GM12874 (cell line): ENCODE measurements around the gene PIAS4.

Source experiments
- TF ChIP-seq, protein P1 (sequence below): IDR thresholded peaks from 2 replicates; pipeline ENCODE4 v1.5.1; 2011; ENCODE audit warnings: low read depth, mild to moderate bottlenecking, control low read depth, low read length, moderate library complexity; ENCODE audit not compliant: insufficient read depth

The PIAS4 gene

DNA sequence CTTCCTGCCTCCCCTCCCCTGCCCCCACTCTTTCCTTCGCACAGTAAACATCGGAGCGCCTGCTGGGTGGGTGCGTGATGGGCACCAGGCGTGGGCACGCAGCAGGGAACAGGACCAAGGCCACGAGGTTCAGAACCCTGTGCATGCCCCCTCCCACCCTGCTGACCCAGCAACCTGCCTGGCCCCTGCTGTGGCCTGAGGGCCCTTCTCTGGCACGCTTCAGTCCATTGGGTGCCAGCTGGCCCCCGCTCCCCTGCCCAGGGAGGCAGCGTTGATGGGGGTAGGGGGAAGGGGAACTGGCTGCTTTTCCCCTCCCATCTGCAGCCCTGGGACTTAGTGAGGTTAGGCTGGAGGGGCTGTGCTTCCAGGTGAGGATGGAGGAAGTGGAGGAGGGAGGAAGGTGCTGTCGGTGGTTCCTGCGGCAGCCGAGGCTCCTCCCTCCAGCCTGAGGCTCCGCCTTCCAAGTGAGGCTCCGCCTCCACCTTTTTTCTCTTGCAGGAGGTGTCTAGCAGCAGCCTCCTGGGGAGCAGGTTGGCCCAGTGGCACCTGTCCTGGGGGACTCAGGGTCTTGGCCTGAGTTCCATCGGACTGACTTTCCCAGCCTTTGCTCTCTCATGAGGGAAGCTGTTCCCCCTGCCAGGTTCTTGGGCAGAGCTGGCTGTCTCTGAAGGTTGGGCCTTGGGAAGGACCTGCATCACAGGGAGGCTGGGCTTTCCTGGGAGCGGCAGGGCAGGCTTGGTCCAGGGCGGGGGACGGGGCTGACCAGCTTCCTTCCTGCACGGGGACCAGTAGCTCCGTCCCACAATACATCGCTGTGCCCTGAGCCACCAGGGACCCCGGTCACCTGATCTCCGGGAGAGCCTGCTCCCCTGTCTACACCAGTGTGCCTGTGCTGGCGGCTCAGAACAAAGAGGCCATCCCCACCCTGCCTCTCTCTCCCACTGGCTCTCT is 7.3 kb downstream of the PIAS4 start:
- TF ChIP-seq, protein P1, sequence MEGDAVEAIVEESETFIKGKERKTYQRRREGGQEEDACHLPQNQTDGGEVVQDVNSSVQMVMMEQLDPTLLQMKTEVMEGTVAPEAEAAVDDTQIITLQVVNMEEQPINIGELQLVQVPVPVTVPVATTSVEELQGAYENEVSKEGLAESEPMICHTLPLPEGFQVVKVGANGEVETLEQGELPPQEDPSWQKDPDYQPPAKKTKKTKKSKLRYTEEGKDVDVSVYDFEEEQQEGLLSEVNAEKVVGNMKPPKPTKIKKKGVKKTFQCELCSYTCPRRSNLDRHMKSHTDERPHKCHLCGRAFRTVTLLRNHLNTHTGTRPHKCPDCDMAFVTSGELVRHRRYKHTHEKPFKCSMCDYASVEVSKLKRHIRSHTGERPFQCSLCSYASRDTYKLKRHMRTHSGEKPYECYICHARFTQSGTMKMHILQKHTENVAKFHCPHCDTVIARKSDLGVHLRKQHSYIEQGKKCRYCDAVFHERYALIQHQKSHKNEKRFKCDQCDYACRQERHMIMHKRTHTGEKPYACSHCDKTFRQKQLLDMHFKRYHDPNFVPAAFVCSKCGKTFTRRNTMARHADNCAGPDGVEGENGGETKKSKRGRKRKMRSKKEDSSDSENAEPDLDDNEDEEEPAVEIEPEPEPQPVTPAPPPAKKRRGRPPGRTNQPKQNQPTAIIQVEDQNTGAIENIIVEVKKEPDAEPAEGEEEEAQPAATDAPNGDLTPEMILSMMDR = no peak

DNA sequence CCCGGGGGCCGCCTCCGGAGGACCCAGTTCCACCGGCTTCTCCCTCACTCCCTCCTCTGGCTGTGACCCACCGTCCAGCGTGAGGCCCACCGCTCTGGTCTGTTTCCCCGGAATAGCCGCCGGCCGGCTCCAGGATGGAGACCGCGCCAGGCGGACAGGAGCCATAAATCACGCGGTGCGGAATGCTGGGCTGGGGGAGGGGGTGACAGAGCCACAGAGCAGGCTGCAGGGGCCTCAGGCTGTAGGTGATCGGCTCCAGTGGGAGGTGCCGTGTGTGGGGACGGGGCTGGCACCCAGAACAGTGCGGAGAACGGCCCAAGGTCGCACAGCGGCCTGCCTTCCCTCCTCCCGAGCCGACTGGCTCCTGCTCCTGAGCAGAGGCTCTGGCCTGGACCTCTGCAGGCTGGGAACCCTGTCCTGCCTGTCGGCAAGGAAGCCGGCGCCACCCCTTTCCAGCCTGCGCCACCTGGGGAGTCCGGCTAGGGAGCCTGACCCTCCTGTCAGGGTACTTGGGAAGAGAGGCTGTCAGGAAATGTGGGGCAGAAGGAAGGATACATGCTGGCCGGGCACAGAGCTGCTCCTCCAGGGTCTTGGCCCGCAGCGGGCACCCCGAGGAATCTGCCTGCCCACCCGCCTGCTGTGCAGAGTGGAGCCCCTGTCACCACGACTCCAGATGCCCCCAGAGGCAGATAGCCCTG is 8.3 kb downstream of the PIAS4 start:
- TF ChIP-seq, protein P1 = no peak

DNA sequence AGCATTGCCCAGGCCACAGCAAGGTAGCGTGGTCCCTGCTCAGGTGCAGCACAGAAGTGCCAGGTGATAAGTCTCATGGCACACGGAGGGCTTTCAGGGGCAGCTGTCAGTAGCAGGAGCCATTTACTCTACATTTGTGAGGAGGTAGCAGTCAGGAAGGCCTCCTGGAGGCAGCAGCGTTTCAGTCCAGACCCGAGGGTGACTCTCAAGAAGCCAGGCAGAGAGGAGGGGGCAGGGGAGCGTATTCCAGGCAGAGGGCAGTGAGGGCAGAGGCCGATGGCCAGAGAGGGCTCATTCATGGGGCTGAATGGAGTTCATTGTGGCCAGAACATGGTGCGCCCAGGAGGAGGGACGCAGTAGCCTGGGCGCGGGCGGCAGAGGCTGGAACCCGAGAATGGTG is 8.9 kb downstream of the PIAS4 start:
- TF ChIP-seq, protein P1 = no peak

DNA sequence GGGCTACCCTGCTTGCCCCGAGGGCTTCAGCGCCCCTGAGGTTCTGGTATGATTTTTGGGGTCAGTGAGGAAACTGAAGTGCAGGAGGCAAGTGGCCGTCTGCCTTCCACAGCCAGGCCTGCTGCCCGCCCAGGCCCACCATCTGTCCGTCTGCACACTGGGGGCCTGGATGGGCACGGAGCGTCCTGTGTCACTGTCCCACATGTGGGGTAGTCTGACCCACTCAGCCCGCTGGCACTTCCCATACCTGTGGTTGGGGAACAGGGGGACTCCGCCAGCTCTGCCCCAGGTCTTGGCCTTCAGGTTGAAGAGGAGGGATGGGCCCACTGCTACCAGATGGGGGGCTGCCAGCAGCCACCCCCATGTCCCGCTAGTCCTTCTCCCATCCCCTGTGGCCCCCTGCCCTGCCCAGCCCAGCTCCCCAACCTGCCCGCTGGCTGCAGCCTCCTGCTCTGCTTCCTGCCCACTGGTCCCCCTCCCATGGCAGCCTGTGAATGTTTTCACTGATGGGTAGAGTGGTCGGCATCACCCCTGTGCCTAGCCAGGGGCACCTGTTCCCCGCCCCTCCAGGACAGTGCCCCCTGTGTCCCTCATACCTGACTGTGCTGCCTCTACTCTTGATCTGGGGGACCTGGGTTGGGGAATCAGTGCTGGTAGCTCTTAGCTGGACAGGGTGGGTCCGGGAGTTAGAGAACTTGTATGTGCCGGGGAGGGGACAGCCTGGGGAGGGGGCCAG is 9.5 kb downstream of the PIAS4 start:
- TF ChIP-seq, protein P1 = no peak

DNA sequence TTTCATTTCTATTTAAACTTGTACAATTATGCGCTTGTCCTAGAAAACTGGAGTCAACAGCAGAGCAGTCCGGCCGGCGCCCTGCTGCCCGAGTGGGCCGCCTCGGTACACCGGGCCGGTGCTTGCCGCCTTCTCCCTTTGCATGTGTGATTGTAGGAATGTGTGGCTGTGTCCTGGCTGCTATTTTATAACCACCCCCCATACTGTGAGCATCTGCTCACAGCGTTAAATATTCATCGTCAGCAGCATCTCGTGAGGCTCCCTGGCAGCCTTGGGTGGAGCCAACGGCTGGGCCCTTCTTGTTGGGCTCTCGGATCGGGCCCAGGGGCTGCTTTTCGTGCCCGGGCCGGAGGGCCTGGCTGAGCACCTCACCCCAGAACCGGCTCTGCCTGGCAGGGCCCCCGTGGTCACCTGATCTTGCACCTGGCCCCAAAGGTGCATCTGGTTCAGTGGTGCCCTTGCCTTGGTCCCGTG is 10.6 kb downstream of the PIAS4 start:
- TF ChIP-seq, protein P1 = no peak

DNA sequence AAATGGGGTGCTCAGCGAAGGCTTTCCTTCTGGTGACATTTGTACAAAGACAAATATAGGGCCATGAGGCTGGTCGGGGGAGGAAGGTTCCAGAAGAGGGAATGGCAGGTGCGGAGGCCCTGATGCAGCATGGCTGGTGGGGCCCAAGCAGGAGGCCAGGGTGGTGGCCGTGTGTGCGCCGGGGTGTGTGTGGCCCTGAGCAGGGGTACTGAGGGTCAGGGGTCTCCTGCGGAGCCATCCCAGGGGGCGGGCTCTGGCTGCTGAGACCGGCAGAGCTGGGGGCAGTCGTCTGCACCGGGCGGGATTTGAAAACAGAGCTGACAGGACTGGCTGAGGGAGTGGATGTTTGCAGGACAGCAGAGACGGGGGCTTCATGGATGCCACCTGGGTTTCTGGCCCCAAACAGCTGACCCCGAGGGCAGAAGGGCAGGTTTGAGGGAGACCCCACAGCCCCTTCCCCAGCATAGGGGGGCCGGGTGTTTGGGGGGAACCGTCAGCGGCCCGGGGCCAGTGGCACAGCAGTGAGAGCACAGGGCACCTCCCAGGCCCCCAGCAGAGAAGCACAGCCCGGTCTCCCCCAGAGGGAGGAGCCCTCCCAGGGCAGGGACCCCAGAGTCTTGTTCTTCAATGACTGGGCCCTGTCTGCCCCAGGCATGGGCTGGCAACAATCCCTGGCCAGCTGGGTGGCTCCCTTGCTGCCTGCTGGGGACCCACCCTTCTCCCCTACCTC is 11.4 kb downstream of the PIAS4 start:
- TF ChIP-seq, protein P1 = no peak
